LHCN-M2 (cell line): ENCODE results near the gene SIRPG. TPM values are rescaled to one million over a fixed set of nuclear protein-coding genes. Genes with fewer than 3 reads are reported as not detected.
"Not testable (repeated sequence)": the region's sequence is repeated elsewhere in the genome, so short reads cannot be mapped to it uniquely, and the experiment has no call there.

ENCODE experiments used
- DNase-seq: peaks from one replicate; pipeline ENCODE4 v3.0.0-alpha.2; 2012; ENCODE audit warnings: low read depth
- total RNA-seq: library from RNA; depleted of rRNA; stranded (reverse); fragments of >200 nt; gene quantifications from 2 replicates; pipeline ENCODE4 v1.2.3, GENCODE V29; 2014

The SIRPG gene
- total RNA-seq, 1 experiment from 2014 or later, result not detected

GRCh38 chr20:1671891-1672669 lies 14.5 kb upstream of the SIRPG start:
- DNase-seq, result no peak

- DNase-seq, result peak; percentile 59
Measured at GRCh38 chr20:1669304-1669703, 11.7 kb upstream of the SIRPG start.

DNA sequence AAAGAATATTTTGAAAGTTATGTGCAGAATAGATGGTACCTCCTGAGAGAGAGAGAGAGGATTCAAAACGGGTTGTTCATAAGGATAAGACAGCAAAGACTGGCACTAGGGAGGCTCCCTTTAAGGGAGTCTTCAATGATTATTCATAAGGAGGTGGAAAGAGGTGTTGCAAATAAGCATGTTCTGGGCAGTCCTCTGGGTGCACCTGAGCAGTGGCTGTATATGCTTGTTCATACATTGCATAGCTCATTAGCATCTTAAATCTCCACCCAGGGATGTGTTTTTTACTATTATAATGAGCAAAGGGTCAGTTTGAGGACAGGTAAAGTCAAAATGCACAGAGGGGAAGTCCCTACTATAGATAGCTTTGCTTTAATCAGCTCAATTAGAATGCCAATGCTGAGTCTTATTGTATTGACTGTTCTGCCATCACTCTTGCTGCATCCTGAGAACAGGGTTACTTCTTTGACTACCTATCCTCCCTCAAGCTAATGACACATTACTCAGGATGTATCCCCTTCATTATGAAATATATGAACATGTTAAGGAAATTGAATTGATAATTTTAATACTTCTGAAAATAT lies 10.0 kb upstream of the SIRPG start:
- no peak for DNase-seq

- no peak for DNase-seq
Measured at GRCh38 chr20:1666802-1667201, 9.2 kb upstream of the SIRPG start.

GRCh38 chr20:1665345-1665744 lies 7.8 kb upstream of the SIRPG start:
- DNase-seq, result no peak

DNA sequence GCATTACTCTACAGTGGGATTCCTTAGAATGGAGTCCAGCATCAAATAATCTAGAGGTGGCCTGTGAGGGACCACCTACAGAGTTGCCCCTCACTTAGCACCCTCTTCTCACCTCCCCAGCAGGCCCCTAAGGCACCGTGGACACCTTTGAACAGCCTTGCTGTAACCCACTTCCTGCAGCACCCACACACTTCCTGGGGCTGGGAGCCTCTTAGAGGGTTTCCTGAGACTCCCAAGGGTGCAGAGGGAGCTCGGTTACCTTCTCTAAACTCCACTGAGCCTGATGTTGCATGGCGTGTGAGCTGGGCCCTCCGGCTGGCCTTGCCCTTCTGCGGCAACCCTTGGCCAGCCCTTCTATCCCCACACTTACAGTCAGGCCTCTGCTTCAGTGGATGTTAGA lies 7.3 kb upstream of the SIRPG start:
- DNase-seq, result no peak

- DNase-seq, result no peak
Measured at GRCh38 chr20:1663917-1664316, 6.3 kb upstream of the SIRPG start.

DNA sequence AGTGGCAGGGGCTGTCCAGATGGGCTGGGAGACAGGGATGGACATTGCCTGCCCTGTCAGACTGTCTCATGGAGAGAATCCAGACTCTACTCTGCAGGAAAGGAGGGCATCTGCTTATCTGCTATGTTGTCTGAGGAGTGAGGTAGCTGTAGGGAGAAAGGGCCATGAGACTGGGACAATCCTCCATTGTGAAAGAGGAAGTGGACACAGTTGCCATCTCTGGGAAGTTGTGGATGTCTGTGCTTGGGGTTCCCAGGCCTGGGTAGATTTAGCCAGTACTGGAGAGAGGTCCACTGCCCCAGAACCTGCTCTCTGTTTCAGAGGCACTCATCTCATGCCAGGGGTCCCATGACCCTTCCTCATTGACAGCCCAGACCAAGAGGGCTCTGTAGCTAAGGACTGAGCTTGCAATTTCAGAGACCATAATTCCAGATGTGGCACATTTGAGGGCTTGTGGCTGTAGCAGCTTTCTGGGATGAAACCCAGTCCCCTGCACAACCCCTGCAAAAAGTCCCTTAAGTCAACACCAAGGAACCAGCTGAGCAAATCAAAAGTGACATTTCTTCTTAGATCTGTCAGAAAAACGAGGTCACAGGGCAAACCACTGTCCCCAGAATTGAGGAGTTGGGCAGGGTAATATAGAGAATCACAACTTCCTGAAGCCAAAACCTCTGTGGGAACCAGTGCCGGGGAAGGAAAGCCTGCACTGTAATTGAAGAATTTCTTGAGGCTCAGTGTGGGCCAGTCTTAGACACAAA lies 4.1 kb upstream of the SIRPG start:
- DNase-seq, result no peak

GRCh38 chr20:1660246-1660645 lies 2.7 kb upstream of the SIRPG start:
- no peak for DNase-seq

GRCh38 chr20:1656844-1657243 lies 735 bp downstream of the SIRPG start:
- no peak for DNase-seq

DNA sequence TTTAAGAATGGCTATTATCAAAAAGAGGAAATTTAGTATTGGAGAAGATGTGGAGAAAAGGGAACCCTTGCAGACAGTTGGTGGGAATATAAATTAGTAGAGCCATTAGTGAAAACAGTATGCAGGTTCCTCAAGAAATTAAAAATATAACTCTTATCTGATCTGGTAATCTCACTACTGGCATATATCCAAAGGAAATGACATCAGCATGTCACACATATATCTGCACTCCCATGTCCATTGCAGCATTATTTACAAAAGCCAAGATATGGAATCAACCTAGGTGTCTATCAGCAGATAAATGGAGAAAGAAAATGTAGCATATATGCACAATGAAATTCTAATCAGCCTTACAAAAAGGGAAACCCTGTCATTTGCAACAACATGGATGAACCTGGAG lies 2.6 kb downstream of the SIRPG start:
- DNase-seq, result no peak

DNA sequence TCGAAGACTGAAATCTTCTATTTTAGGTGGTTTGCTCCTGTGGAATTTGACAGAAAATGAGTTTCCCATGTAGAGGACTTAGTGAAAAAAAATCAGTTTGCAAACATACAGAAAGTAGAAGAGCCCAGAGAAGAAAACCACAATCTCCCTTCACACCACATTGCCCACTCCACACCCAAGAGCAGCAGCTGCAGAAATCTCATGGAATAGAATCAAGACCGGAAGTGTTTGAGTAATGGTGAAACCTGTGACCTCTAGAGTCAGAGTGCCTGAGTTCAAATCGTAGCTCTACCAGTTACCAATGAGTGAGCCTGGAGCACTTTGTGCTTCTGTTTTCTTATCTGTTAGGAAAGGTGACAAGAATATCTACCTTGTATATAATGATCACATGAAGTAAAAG lies 4.6 kb downstream of the SIRPG start:
- peak; percentile 12 for DNase-seq

GRCh38 chr20:1652104-1652503 lies 5.5 kb downstream of the SIRPG start:
- no peak for DNase-seq

GRCh38 chr20:1651268-1652058 lies 6.1 kb downstream of the SIRPG start:
- peak; percentile 3 for DNase-seq

GRCh38 chr20:1648101-1648500 lies 9.5 kb downstream of the SIRPG start:
- DNase-seq, result no peak

- no peak for DNase-seq
Measured at GRCh38 chr20:1646975-1647431, 10.6 kb downstream of the SIRPG start.

DNA sequence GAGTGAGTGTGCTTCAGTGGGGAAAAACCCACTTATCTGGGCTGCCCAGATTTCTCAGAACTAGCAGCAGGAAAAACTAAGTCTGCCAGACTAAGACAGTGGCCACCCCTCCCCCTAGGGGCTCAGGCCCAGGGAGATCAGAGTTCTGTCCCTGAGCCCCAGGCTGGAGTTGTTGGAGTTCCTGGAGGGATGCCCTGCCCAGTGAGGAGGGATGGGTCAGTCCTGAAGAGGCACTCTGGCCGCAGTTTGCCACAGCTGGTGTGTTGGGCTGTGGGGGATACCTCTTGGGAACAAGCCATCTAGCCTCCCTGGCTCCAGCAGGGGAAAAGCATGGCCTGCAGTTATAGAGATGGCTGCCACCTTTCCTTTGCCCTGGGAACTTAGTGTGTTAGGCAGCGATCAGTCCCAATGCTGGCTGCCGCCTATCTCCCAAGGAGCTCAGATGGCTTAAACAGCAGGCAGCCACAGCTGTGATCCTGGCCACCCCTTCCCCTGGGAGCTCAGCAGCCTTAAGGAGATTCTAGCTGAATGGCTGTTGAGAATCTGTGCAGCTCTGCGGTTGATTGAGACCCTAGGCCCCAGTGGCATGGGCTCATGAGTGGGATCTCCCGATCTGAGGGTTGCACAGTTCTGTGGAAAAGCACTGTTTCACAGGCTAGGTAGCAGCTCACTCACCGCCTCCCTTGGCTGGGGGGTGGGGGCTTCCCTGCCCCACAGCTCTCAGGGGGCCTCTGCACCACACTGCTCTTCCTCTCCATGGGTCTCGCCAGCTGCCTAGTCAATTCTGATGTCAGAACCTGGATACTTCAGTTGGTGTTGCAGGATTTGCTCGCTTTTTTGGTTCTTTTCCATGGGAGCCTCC lies 13.2 kb downstream of the SIRPG start:
- DNase-seq, result no peak

- DNase-seq, result not testable (repeated sequence)
Measured at GRCh38 chr20:1638643-1639042, 18.9 kb downstream of the SIRPG start.

DNA sequence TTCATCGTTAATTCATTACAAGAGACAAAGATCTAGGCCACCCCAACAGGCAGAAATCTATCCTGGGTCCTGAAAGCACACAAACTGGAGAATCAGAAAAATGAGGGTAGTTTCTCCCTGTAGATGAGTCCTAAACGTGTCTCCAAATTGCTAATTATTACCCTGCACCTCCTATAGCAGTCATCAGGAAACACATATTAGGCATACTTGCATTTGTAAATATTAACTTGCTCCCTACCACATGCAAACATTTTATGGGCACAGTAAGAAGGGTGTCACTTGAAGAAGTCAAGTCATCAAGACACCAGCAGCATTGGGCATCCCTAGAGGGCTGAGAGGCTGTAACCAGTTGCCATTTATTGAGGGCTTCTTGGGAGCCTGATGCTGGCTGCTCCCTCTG lies 19.8 kb downstream of the SIRPG start:
- DNase-seq, result no peak

DNA sequence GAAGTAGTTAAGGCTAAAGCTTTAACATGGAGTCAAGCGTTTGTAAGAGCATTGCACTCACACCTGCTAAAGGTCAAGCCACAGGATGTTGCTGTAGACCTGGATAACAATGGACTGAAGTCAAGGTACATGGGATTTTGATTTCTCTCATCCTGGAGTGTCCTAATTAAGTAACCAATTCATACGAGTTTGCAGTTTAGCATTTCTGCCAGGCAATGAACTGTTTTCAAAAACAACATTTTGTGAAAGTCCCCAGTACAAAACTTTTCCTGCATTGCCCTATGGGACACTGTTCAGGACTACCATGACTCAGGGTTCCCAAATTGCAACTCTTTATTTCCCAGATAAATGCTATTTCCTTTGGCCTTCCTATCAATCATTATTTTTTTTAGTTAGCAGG lies 20.4 kb downstream of the SIRPG start:
- DNase-seq, result no peak

DNA sequence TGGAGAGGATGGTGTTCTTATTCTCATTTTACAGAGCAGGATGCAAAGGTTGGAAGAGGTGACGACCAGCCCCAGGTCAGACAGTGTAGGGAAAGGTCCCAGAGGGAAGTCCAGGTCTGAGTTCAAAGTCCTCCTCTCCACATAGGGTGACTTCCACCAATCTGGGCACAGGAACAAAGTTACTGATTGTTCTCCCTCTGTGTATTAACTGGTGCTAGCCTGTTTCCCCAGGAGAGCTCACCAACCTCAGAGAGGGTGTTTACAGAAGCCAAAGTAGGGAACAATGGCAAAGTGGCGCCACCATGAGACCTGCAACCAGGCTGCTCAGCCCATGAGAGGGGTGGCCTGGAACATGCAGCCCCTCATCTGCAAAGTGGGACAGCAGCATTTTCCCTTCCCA lies 21.0 kb downstream of the SIRPG start:
- DNase-seq, result no peak
